Heart left ventricle (tissue), 16 donors: ENCODE results near the gene SLC2A9. TPM values are rescaled to one million over a fixed set of nuclear protein-coding genes. Genes with fewer than 3 reads are reported as not detected.

Experiments used
- ATAC-seq, 4 donors: fragments of 200-7000 bp; cut with Tn5 transposase; one replicate each; pipeline ENCODE4 v1.9.1; 2020 to 2022; ENCODE audit warnings: moderate library complexity in 4 of 4, mild to moderate bottlenecking in 3 of 4, moderate number of reproducible peaks in 1 of 4
- DNase-seq, 5 donors: peaks; one replicate each; pipeline ENCODE4 v3.0.0-alpha.2; 2020
- H3K27ac ChIP-seq, 12 donors: fragments of 200-600 bp; sonication (generic) in 4 of 12; one replicate each; pipeline versions ENCODE4 v1.5.0 to v1.8.0; 2016 to 2022; ENCODE audit warnings: mild to moderate bottlenecking in 2 of 12
- H3K27me3 ChIP-seq, 9 donors: fragments of 200-600 bp; sonication (generic) in 2 of 9; one replicate each; pipeline versions ENCODE4 v1.5.1 to v1.8.0; 2016 to 2022; ENCODE audit warnings: mild to moderate bottlenecking in 3 of 9
- H3K36me3 ChIP-seq, 9 donors: fragments of 200-600 bp; sonication (generic) in 2 of 9; one replicate each; pipeline versions ENCODE4 v1.5.0 to v1.8.0; 2018 to 2022; ENCODE audit warnings: mild to moderate bottlenecking in 2 of 9
- H3K4me1 ChIP-seq, 12 donors: fragments of 200-600 bp; sonication (generic) in 4 of 12; one replicate each; pipeline versions ENCODE4 v1.5.0 to v1.8.0; 2016 to 2022; ENCODE audit warnings: mild to moderate bottlenecking in 3 of 12
- H3K4me3 ChIP-seq, 12 donors: fragments of 200-600 bp; sonication (generic) in 4 of 12; one replicate each; pipeline versions ENCODE4 v1.5.0 to v1.8.0; 2017 to 2022; ENCODE audit warnings: mild to moderate bottlenecking in 9 of 12, moderate library complexity in 4 of 12
- H3K9me3 ChIP-seq, 12 donors: fragments of 200-600 bp; sonication (generic) in 4 of 12; one replicate each; pipeline versions ENCODE4 v1.5.0 to v1.8.0; 2016 to 2022; ENCODE audit warnings: mild to moderate bottlenecking in 1 of 12
- CTCF ChIP-seq, 12 donors: fragments of 200-600 bp; sonication (generic) in 4 of 12; IDR thresholded peaks; one replicate each; pipeline versions ENCODE4 v1.5.0 to v1.8.0; 2018 to 2022; ENCODE audit warnings: antibody characterized with exemption in 12 of 12, mild to moderate bottlenecking in 5 of 12
- POLR2A ChIP-seq, 2 donors: fragments of 450-650 bp; IDR thresholded peaks; one replicate each; pipeline ENCODE4 v1.6.1; 2017; ENCODE audit warnings: antibody characterized with exemption in 2 of 2, mild to moderate bottlenecking in 2 of 2, moderate library complexity in 2 of 2
- WGBS, 4 donors: extraction: QIAGEN DNeasy Blood & Tissue Kit in 2 of 4; methylation state at CpG; one replicate each; pipeline versions ENCODE4 v1.1.5 to v1.1.7; 2013 to 2018; 5-methylcytosine and 5-hydroxymethylcytosine counted together
- intact Hi-C, 10 donors: fragments of 100-400 bp; cut with DNase I; formaldehyde crosslinking; loops; one replicate each; pipeline versions ENCODE4 v1.11.1 to v1.14.2; 2022
- polyA plus RNA-seq, 2 donors: library from polyadenylated mRNA; stranded (reverse); fragments of 200-250 nt; gene quantifications; one replicate each; pipeline ENCODE4 v1.2.3, GENCODE V29; 2013
- total RNA-seq, 9 donors: library from RNA; depleted of rRNA in 2 of 9; stranded (reverse); fragments of >200 nt in 2 of 9; fragmentation: NEBNext Ultra II Directional in 3 of 9; extraction: Animal tissue kit (Norgen Biotek cat#: 25700) in 3 of 9; gene quantifications; one replicate each; pipeline versions ENCODE4 v1.1.0 to v1.2.4, GENCODE V29; 2016 to 2023
- donor health status: ischemic (EF 13 %, LVEDD 7.1; RV severe dilation, severe dysfunction).
- donor health status: healthy with polysubstance abuse.
- donor health status: DM: no; HTN: yes; CAD: no.
- donor health status: DM: no; HTN: no; CAD: no.
- donor health status: ischemic (EF 25% LVEDD 6.9; RV normal size, moderate dysfunction).
- donor health status: ischemic (EF 25% LVEDD 5.7; RV mildly dilated, moderate dysfunction).
- donor health status: healthy.
- donor health status: DM: yes; HTN: yes; CAD: no.
- donor health status: ischemic (EF 35%, LVEDD 5.7; RV mildly dilated, moderate dysfunction).
- donor health status: nonischemic (EF 11% LVEDD 7.7; RV severe dilation, severe dysfunction).
- donor health status: DM: yes; HTN: yes; CAD: no.
- donor health status: PGD.
- donor health status: ischemic (EF 29% LVEDD 5.4; RV normal size, mild dysfunction).
- donor health status: nonischemic (EF 23%, LVEDD 6.1; RV moderate dilation, normal function).

Gene SLC2A9
- total and polyA plus RNA-seq, 11 donors = 1.6 to 15.1 (median 5.1) TPM

GRCh38 chr4:10017037-10017893 lies 4.0 kb downstream of the SLC2A9 start:
- Histone ChIP-seq H3K36me3 (no peaks in the 10 kb centered on the region), H3K9me3 (no peaks in the 10 kb centered on the region), H3K27ac (no peak overlapping the region), H3K27me3 (no peaks in the 10 kb centered on the region), H3K4me1 (peaks cover 5 to 41% (median 33%) of the 10 kb centered on the region in 12 donors), H3K4me3 (no peak overlapping the region)
- no peak for DNase-seq
- intact Hi-C loops = loop anchor here (1.0 to 10.0 kb wide), 12 partner anchors 45 to 485 kb away; partner anchors contain the start of gene WDR1 (in 1 of the 10)
- 85 to 91% (median 89%) methylated on average over 11 of the region's 11 CpGs for WGBS, 4 donors
- no peak for ATAC-seq
- TF ChIP-seq CTCF (IDR thresholded peaks at IDR 0.05) (no peak), POLR2A (IDR thresholded peaks at IDR 0.05) (no peak)

GRCh38 chr4:10016169-10016568 lies 5.1 kb downstream of the SLC2A9 start:
- H3K9me3 ChIP-seq = no peaks in the 10 kb centered on the region
- no peak for DNase-seq
- 64 to 84% (median 70%) methylated on average over 6 of the region's 6 CpGs for WGBS, 4 donors

GRCh38 chr4:10015140-10015753 lies 6.0 kb downstream of the SLC2A9 start:
- no peaks in the 10 kb centered on the region for H3K27me3 ChIP-seq
- intact Hi-C loops = loop anchor here (1.0 to 10.0 kb wide), 15 partner anchors 47 to 483 kb away; partner anchors contain the start of gene WDR1 (in 1 of the 10)
- H3K9me3 ChIP-seq = no peaks in the 10 kb centered on the region
- peaks cover 0 to 22% (median 15%) of the 10 kb centered on the region in 12 donors for H3K4me1 ChIP-seq
- ATAC-seq = no peak
- H3K36me3 ChIP-seq = no peaks in the 10 kb centered on the region
- no peak overlapping the region for H3K27ac ChIP-seq
- WGBS, 4 donors = 50 to 64% (median 56%) methylated on average over 7 of the region's 7 CpGs
- H3K4me3 ChIP-seq = no peak overlapping the region
- peak; percentile 32 to 69 (median 52) for TF ChIP-seq CTCF (IDR thresholded peaks at IDR 0.05)
- TF ChIP-seq POLR2A (IDR thresholded peaks at IDR 0.05) = no peak
- peak in 1 of 5 donors; percentile 56 for DNase-seq

More at GRCh38 chr4:10016169-10016568, 5.1 kb downstream of the SLC2A9 start:
- Histone ChIP-seq H3K27me3 (no peaks in the 10 kb centered on the region), H3K27ac (no peak overlapping the region), H3K4me3 (no peak overlapping the region), H3K36me3 (no peaks in the 10 kb centered on the region), H3K4me1 (peaks cover 0 to 30% (median 22%) of the 10 kb centered on the region in 12 donors)
- TF ChIP-seq CTCF (IDR thresholded peaks at IDR 0.05) (no peak), POLR2A (IDR thresholded peaks at IDR 0.05) (no peak)
- ATAC-seq = no peak
- intact Hi-C loops = loop anchor here (1.0 to 10.0 kb wide), 12 partner anchors 46 to 484 kb away; partner anchors contain the start of gene WDR1 (in 1 of the 10)

DNA sequence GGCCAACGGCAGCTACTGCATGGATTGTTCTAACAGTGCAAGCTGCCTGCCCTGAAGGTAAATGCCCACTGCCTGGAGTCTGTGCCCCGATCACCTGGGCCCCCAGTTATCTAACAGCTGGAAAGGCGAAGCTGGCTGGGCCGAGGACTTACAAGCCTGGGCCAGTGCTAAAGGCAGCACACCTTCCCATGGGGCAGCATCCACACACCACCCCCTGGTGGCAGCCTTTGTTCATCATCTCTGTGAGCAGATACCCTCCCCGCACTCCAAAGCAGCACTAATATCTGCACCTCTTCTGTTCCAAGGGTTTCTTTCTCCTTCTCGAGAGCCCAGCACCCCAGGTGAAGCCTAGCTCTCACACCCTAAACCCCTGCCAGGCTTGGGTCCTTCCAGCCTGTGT lies 7.6 kb downstream of the SLC2A9 start:
- DNase-seq (peak in 2 of 5 donors; percentile 46 to 58), ATAC-seq (peak; percentile 40 to 71 (median 69))
- H3K27ac ChIP-seq = no peak overlapping the region
- H3K9me3 ChIP-seq = no peaks in the 10 kb centered on the region
- H3K4me1 ChIP-seq = peaks cover 0 to 17% (median 6%) of the 10 kb centered on the region in 12 donors
- no peaks in the 10 kb centered on the region for H3K36me3 ChIP-seq
- intact Hi-C loops = loop anchor here (2.0 to 10.0 kb wide), 9 partner anchors 86 to 384 kb away; no protein-coding TSS in a partner anchor
- 75 to 83% (median 76%) methylated on average over 5 to 6 of the region's 6 CpGs for WGBS, 4 donors
- H3K27me3 ChIP-seq = no peaks in the 10 kb centered on the region
- H3K4me3 ChIP-seq = no peak overlapping the region
- TF ChIP-seq POLR2A (IDR thresholded peaks at IDR 0.05) (no peak), CTCF (IDR thresholded peaks at IDR 0.05) (peak; percentile 34 to 60 (median 39))
